Mesothelial cell of epicardium (in vitro differentiated cells): ENCODE measurements around the gene CRBN. TPM values are rescaled to one million over a fixed set of nuclear protein-coding genes. Genes with fewer than 3 reads are reported as not detected.

ENCODE experiments used
- DNase-seq, 2 experiments: peaks; one replicate each; pipeline ENCODE4 v3.0.0; 2021; ENCODE audit warnings: low spot score in 2 of 2; ENCODE audit not compliant: unreplicated experiment in 2 of 2
- H3K27ac Mint-ChIP-seq: 2 replicates; pipeline ENCODE4 v1.8.0; 2021; ENCODE audit warnings: mixed read lengths
- H3K27me3 Mint-ChIP-seq: 2 replicates; pipeline ENCODE4 v1.8.0; 2021; ENCODE audit warnings: low read depth, mixed read lengths
- H3K36me3 Mint-ChIP-seq: 2 replicates; pipeline ENCODE4 v1.8.0; 2021; ENCODE audit warnings: mixed read lengths
- H3K4me1 Mint-ChIP-seq: 2 replicates; pipeline ENCODE4 v1.8.0; 2021; ENCODE audit warnings: mixed read lengths
- H3K4me3 Mint-ChIP-seq: 2 replicates; pipeline ENCODE4 v1.8.0; 2021; ENCODE audit warnings: mild to moderate bottlenecking, moderate library complexity, mixed read lengths
- H3K9me3 Mint-ChIP-seq: 2 replicates; pipeline ENCODE4 v1.8.0; 2021; ENCODE audit warnings: mixed read lengths
- total RNA-seq: library from RNA; stranded (reverse); gene quantifications from 3 replicates; pipeline ENCODE4 v1.2.1, GENCODE V29; 2021
- TF ChIP-seq, protein P1 (sequence below): fragments of 200-600 bp; sonication (generic); IDR thresholded peaks from one replicate; pipeline ENCODE4 v1.5.0; 2021; ENCODE audit warnings: antibody characterized with exemption; ENCODE audit not compliant: unreplicated experiment

Gene CRBN
- total RNA-seq, 1 donor from 2014 or later = 44.5 TPM

- Mint-ChIP-seq H3K27ac (no peak overlapping the region), H3K27me3 (no peaks in the 10 kb centered on the region), H3K4me3 (no peak overlapping the region), H3K36me3 (peaks cover 17% of the 10 kb centered on the region), H3K4me1 (peaks cover under 1% of the 10 kb centered on the region), H3K9me3 (no peaks in the 10 kb centered on the region)
- TF ChIP-seq, protein P1, sequence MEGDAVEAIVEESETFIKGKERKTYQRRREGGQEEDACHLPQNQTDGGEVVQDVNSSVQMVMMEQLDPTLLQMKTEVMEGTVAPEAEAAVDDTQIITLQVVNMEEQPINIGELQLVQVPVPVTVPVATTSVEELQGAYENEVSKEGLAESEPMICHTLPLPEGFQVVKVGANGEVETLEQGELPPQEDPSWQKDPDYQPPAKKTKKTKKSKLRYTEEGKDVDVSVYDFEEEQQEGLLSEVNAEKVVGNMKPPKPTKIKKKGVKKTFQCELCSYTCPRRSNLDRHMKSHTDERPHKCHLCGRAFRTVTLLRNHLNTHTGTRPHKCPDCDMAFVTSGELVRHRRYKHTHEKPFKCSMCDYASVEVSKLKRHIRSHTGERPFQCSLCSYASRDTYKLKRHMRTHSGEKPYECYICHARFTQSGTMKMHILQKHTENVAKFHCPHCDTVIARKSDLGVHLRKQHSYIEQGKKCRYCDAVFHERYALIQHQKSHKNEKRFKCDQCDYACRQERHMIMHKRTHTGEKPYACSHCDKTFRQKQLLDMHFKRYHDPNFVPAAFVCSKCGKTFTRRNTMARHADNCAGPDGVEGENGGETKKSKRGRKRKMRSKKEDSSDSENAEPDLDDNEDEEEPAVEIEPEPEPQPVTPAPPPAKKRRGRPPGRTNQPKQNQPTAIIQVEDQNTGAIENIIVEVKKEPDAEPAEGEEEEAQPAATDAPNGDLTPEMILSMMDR = no peak
- no peak for DNase-seq
Measured at GRCh38 chr3:3172627-3173026, 6.9 kb downstream of the CRBN start.

DNA sequence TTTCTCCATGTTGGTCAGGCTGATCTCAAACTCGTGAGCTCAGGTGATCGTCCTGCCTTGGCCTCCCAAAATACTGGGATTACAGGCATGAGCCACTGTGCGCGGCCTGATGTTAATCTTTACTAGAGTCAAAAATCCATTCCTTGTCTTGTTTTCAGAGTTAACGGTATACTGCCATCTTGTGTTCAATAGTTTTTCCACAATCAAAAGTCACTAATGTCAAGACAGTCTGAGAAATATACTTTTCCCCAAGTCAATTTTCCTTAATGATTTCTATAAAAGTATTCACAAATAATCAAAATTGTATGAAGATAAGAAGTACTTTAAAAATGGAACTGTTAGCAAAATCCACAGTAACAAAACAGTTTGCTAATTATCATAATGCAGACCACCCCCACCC, 8.5 kb downstream of the CRBN start:
- TF ChIP-seq, protein P1 = peak; percentile 17
- Mint-ChIP-seq H3K4me3 (no peak overlapping the region), H3K36me3 (peaks cover 29% of the 10 kb centered on the region), H3K27ac (no peak overlapping the region), H3K9me3 (peaks cover 5% of the 10 kb centered on the region), H3K4me1 (no peaks in the 10 kb centered on the region), H3K27me3 (no peaks in the 10 kb centered on the region)
- DNase-seq = no peak

- no peaks in the 10 kb centered on the region for H3K27me3 Mint-ChIP-seq
- TF ChIP-seq, protein P1 = no peak
- H3K27ac Mint-ChIP-seq = no peak overlapping the region
- H3K36me3 Mint-ChIP-seq = peaks cover 56% of the 10 kb centered on the region
- H3K9me3 Mint-ChIP-seq = peaks cover 25% of the 10 kb centered on the region
- DNase-seq = no peak
- H3K4me3 Mint-ChIP-seq = no peak overlapping the region
- H3K4me1 Mint-ChIP-seq = no peaks in the 10 kb centered on the region
Measured at GRCh38 chr3:3165650-3166049, 13.8 kb downstream of the CRBN start.

DNA sequence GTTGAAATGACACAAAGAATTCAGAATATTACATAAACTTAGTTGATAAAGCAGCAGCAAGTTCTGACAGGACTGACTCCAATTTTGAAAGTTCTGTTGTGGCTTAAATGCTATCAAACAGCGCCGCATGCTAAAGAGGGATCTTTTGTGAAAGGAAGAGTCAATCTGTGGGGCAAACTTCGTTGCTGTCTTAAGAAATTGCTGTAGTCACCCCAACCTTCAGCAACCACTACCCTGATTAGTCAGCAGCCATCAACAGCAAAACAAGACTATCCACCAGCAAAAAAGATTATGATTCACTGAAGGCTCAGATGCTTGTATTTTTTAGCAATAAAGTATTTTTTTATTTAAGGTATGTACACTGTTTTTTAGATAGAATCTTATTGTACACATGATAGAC, 14.2 kb downstream of the CRBN start:
- no peaks in the 10 kb centered on the region for H3K27me3 Mint-ChIP-seq
- H3K27ac Mint-ChIP-seq = no peak overlapping the region
- peaks cover 25% of the 10 kb centered on the region for H3K9me3 Mint-ChIP-seq
- TF ChIP-seq, protein P1 = no peak
- DNase-seq = no peak
- peaks cover 56% of the 10 kb centered on the region for H3K36me3 Mint-ChIP-seq
- no peak overlapping the region for H3K4me3 Mint-ChIP-seq
- no peaks in the 10 kb centered on the region for H3K4me1 Mint-ChIP-seq

GRCh38 chr3:3160826-3161225, 18.7 kb downstream of the CRBN start:
- no peaks in the 10 kb centered on the region for H3K4me1 Mint-ChIP-seq
- TF ChIP-seq, protein P1 = no peak
- peaks cover 18% of the 10 kb centered on the region for H3K9me3 Mint-ChIP-seq
- no peak for DNase-seq
- no peak overlapping the region for H3K4me3 Mint-ChIP-seq
- no peaks in the 10 kb centered on the region for H3K27me3 Mint-ChIP-seq
- peak overlapping the region; percentile 7 for H3K27ac Mint-ChIP-seq
- peaks cover 50% of the 10 kb centered on the region for H3K36me3 Mint-ChIP-seq

GRCh38 chr3:3157484-3157883, 22.0 kb downstream of the CRBN start:
- TF ChIP-seq, protein P1 = no peak
- no peaks in the 10 kb centered on the region for H3K27me3 Mint-ChIP-seq
- H3K36me3 Mint-ChIP-seq = peaks cover 31% of the 10 kb centered on the region
- H3K4me3 Mint-ChIP-seq = no peak overlapping the region
- no peak overlapping the region for H3K27ac Mint-ChIP-seq
- H3K4me1 Mint-ChIP-seq = no peaks in the 10 kb centered on the region
- DNase-seq = no peak
- H3K9me3 Mint-ChIP-seq = no peaks in the 10 kb centered on the region
